GM18505 (cell line): ENCODE results near the gene KCND3.

Experiments used
- ATAC-seq: cut with Tn5 transposase; IDR thresholded peaks from one replicate; pipeline ENCODE4 v1.9.1; 2021; ENCODE audit not compliant: unreplicated experiment
- POLR2A ChIP-seq: IDR thresholded peaks from 4 replicates; pipeline ENCODE4 v1.6.1; 2011; ENCODE audit warnings: borderline replicate concordance; ENCODE audit not compliant: insufficient read depth, insufficient read length; ENCODE audit errors: extremely low read depth

Gene KCND3

GRCh38 chr1:111981090-111981489, 8.4 kb downstream of the KCND3 start:
- no peak for ATAC-seq
- TF ChIP-seq POLR2A: no peak

- no peak for ATAC-seq
- no peak for TF ChIP-seq POLR2A
These were observed 8.8 kb downstream of the KCND3 start for GRCh38 chr1:111980686-111981085.

- TF ChIP-seq POLR2A: no peak
- ATAC-seq: no peak
These were observed 10.8 kb downstream of the KCND3 start for GRCh38 chr1:111978695-111979094.

DNA sequence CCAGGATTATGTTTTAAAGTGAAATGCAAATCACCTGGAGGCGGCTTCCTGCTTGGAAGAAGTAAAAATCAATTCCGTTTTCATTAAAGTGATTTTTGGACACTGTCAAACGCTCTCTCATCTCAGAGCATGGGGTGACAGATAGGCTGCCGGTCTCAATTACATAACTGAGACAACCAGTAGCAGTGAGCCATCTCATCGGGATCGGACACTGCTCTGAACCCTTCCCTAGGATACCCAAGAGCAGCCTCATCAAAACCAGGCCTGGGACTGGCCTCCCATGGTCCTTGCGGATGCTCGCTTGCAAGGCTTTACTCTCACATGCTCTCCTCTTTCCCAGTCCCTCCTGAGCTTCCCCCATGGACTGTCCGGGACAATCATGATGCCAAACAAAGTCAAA, 12.1 kb downstream of the KCND3 start:
- TF ChIP-seq POLR2A: no peak
- ATAC-seq: no peak

GRCh38 chr1:111976842-111977241, 12.6 kb downstream of the KCND3 start:
- ATAC-seq: no peak
- no peak for TF ChIP-seq POLR2A

DNA sequence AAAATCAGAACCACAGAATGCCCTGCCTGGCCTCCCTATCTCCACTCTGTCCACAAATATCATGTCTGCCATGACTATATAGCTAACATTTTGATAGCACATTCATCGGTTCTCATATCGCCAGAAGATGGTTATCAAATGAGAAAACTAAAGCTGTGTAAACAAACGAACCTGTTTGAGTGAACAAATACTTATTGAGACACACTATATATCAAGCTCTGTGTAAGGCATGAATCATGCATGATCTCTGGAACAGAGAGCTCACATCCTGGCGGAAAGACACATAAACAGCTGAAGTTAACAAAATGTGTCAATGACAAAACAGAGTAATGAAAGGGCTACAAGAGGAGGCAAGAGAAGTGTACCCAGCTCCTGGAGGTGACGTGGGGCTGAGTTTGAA, 13.1 kb downstream of the KCND3 start:
- ATAC-seq: no peak
- TF ChIP-seq POLR2A: no peak

GRCh38 chr1:111973150-111973790, 16.2 kb downstream of the KCND3 start:
- no peak for ATAC-seq

GRCh38 chr1:111971396-111971795, 18.1 kb downstream of the KCND3 start:
- ATAC-seq: no peak
- no peak for TF ChIP-seq POLR2A

More at GRCh38 chr1:111973150-111973790, 16.2 kb downstream of the KCND3 start:
- no peak for TF ChIP-seq POLR2A

- no peak for ATAC-seq
These were observed 21.0 kb downstream of the KCND3 start for GRCh38 chr1:111968511-111968910.

GRCh38 chr1:111967886-111968285, 21.6 kb downstream of the KCND3 start:
- TF ChIP-seq POLR2A: no peak
- ATAC-seq: no peak

More at GRCh38 chr1:111968511-111968910, 21.0 kb downstream of the KCND3 start:
- TF ChIP-seq POLR2A: no peak

GRCh38 chr1:111967067-111967690, 22.3 kb downstream of the KCND3 start:
- no peak for ATAC-seq
- no peak for TF ChIP-seq POLR2A

- no peak for ATAC-seq
- no peak for TF ChIP-seq POLR2A
These were observed 23.6 kb downstream of the KCND3 start for GRCh38 chr1:111965781-111966443.

DNA sequence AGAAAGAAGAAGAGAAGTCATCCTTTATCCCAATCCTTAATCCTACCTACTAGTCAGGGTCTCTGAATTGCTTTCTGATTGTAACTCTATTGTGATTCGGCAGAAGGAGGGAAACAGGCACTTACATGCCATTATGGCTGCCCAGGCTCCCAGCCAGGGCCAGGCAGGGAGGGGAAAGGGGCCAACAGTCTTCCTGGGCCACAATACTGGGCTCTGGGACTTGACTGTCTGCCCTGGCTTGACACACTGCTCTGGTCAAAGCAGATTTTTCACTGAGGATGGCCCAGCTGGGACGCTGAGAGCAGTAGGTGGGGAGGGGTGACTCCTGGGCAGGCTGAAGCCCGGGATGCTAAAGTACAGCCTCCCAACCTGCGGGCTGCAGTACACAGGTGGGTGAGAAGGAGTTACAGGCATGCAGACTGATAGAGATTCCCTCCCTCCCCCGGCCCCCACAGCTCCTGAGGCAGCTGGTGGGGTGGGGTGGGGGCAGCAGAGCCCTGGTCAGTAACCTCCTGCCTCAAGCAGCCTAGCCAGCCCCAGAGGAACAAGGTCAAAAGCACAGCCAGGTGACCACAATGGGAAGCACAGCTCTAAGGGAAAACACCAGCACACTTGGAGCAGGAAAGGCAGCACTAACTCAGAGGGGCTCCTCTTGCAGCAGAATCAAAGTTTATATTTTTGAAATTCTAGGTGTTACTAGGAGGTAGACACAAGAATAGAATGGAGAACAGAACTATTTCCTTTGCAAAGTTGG, 25.3 kb downstream of the KCND3 start:
- ATAC-seq: no peak
- no peak for TF ChIP-seq POLR2A
